GM12878 (cell line): ENCODE measurements around the gene C11orf65. TPM values are rescaled to one million over a fixed set of nuclear protein-coding genes. Genes with fewer than 3 reads are reported as not detected.

Source experiments
- ASH2L ChIP-seq: fragments of 300-600, 200-600 bp; sonication (generic); IDR thresholded peaks from 2 replicates; pipeline ENCODE4 v1.6.1; 2017; ENCODE audit warnings: low read depth, mild to moderate bottlenecking, borderline replicate concordance
- CBX5 ChIP-seq: sonication (generic); IDR thresholded peaks from 2 replicates; pipeline ENCODE4 v1.6.1; 2016; ENCODE audit warnings: low read depth, moderate library complexity, mild to moderate bottlenecking, inconsistent platforms
- CREB1 ChIP-seq: IDR thresholded peaks from 2 replicates; pipeline ENCODE4 v1.6.1; 2012; ENCODE audit warnings: low read depth, mild to moderate bottlenecking, inconsistent platforms
- HCFC1 ChIP-seq: fragments of 150-350 bp; IDR thresholded peaks from 2 replicates; pipeline ENCODE4 v1.6.1; 2014; ENCODE audit warnings: low read length
- HDAC6 ChIP-seq: fragments of 200-600 bp; sonication (generic); IDR thresholded peaks from one replicate; pipeline ENCODE4 v1.8.0; 2017; ENCODE audit warnings: antibody characterized with exemption; ENCODE audit not compliant: unreplicated experiment
- MTA2 ChIP-seq: fragments of 450-650 bp; IDR thresholded peaks from 2 replicates; pipeline ENCODE4 v1.6.1; 2016; ENCODE audit warnings: low read depth, mild to moderate bottlenecking, moderate library complexity
- MTA3 ChIP-seq: IDR thresholded peaks from 2 replicates; pipeline ENCODE4 v1.6.1; 2012; ENCODE audit warnings: low read length, inconsistent platforms, borderline replicate concordance
- MYC ChIP-seq: IDR thresholded peaks from 2 replicates; pipeline ENCODE4 v1.6.1; 2011; ENCODE audit warnings: mild to moderate bottlenecking, low read length, moderate library complexity, inconsistent platforms; ENCODE audit not compliant: insufficient read depth, insufficient replicate concordance, insufficient read length, severe bottlenecking
- NFXL1 ChIP-seq: fragments of 450-650 bp; IDR thresholded peaks from 2 replicates; pipeline ENCODE4 v1.6.1; 2017; ENCODE audit warnings: antibody characterized with exemption, mild to moderate bottlenecking, borderline replicate concordance
- NR2C1 ChIP-seq: fragments of 450-650 bp; IDR thresholded peaks from 2 replicates; pipeline ENCODE4 v1.6.1; 2017; ENCODE audit warnings: antibody characterized with exemption, mild to moderate bottlenecking, moderate library complexity
- RAD21 ChIP-seq: IDR thresholded peaks from 2 replicates; pipeline ENCODE4 v1.6.1; 2011; ENCODE audit warnings: mild to moderate bottlenecking, low read depth, low read length, moderate library complexity; ENCODE audit not compliant: insufficient read depth
- RFX5 ChIP-seq: IDR thresholded peaks from 2 replicates; pipeline ENCODE4 v1.6.1; 2011; ENCODE audit warnings: low read depth, low read length, improper control_type of control experiment
- RUNX3 ChIP-seq: IDR thresholded peaks from 2 replicates; pipeline ENCODE4 v1.6.1; 2012; ENCODE audit warnings: low read length, inconsistent platforms
- SMAD1 ChIP-seq: fragments of 450-650 bp; IDR thresholded peaks from 2 replicates; pipeline ENCODE4 v1.6.1; 2018; ENCODE audit warnings: mild to moderate bottlenecking, low read depth; ENCODE audit not compliant: partially characterized antibody
- SUPT20H ChIP-seq: IDR thresholded peaks from 2 replicates; pipeline ENCODE4 v1.6.1; 2011; ENCODE audit warnings: low read depth, mild to moderate bottlenecking, low read length, moderate library complexity, borderline replicate concordance; ENCODE audit not compliant: control insufficient read depth
- SUZ12 ChIP-seq: fragments of 200-600 bp; sonication (generic); IDR thresholded peaks from one replicate; pipeline ENCODE4 v1.6.1; 2018; ENCODE audit warnings: antibody characterized with exemption, mild to moderate bottlenecking; ENCODE audit not compliant: unreplicated experiment
- WRNIP1 ChIP-seq: IDR thresholded peaks from 2 replicates; pipeline ENCODE4 v1.6.1; 2011; ENCODE audit warnings: low read depth, low read length, improper control_type of control experiment, borderline replicate concordance
- YBX1 ChIP-seq: fragments of 450-650 bp; IDR thresholded peaks from 2 replicates; pipeline ENCODE4 v1.6.1; 2016; ENCODE audit warnings: antibody characterized with exemption
- polyA plus RNA-seq, 11 experiments: library from polyadenylated mRNA; depleted of rRNA in 4 of 11; unstranded in 6 of 11; stranded (reverse) in 5 of 11; fragments of >200 nt; fragmentation: Nextera tagmentation in 4 of 11; fragmentation: Illumina TruSeq in 1 of 11; extraction: Ambion mirVana in 4 of 11; extraction: Trizol in 1 of 11; gene quantifications; 1 replicate in 1 of 11; 2 replicates in 10 of 11; pipeline versions ENCODE4 v1.2.1 to v1.2.3, GENCODE V29; 2011 to 2016; ENCODE audit warnings: inconsistent platforms in 2 of 11, missing spikeins in 2 of 11, low read depth in 1 of 11
- total RNA-seq, 4 experiments: library from RNA; depleted of rRNA in 3 of 4; stranded (reverse); fragments of >200 nt in 3 of 4; fragmentation: Illumina TruSeq in 1 of 4; extraction: Trizol in 1 of 4; gene quantifications; 2 replicates each; pipeline versions ENCODE4 v1.2.1 to v1.2.3, GENCODE V29; 2013 to 2021
- TF ChIP-seq, protein P1 (sequence below): IDR thresholded peaks from 2 replicates; pipeline ENCODE4 v1.6.1; 2012; ENCODE audit warnings: low read depth, low read length, improper control_type of control experiment
- TF ChIP-seq, protein P2 (sequence below): fragments of 150-350 bp; IDR thresholded peaks from 2 replicates; pipeline ENCODE4 v1.6.1; 2014; ENCODE audit warnings: mild to moderate bottlenecking, low read depth, low read length
- TF ChIP-seq, protein P3 (sequence below): fragments of 450-650 bp; IDR thresholded peaks from 2 replicates; pipeline ENCODE4 v1.6.1; 2017; ENCODE audit warnings: low read depth, mild to moderate bottlenecking, moderate library complexity
- TF ChIP-seq, protein P4 (sequence below): fragments of 450-650 bp; formaldehyde crosslinking; IDR thresholded peaks from 2 replicates; pipeline ENCODE4 v1.5.0; 2022; ENCODE audit warnings: mild to moderate bottlenecking, missing genetic modification characterization

The C11orf65 gene
- total and polyA plus RNA-seq, 10 of the 15 experiments (the other 5 are each of a cell fraction or from before 2014, with no cell fraction given), result 0.71 to 2.0 (median 1.2) TPM

DNA sequence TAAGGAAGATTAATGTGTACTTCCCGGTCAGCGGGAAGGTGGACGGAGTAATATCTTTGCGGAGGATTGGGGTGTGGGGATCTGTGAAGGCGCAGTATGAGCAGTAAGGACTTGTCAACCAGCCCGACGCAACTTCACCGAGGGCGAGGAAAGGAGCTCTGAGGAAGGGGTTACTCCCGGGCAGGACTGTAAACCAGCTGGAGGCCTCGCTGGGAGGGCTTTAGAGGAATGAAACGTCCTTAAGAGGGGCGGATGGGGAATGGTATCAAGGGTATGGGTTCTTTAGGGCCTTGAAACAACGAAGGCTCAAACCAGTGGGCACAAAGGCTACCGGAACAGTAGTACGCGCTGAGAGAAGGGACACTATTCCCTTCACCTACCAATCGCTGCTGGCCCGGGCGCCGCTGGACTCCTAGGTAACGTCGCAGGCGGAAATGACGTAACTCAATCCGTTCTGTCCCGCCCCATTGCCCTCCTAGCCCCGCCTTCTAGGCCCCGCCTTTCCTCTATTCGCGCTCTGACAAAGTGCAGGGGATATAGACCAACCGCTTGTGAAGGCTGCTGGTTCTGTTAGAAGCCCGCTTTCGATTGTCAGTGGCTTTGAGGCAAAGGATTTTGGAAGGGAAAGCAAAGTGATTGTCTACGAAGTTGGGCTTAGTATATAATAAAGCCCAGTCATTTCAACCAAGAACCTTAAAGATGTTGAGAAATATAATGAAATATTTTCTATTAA lies at the start of gene C11orf65 (continued):
- TF ChIP-seq RUNX3 (peak; percentile 30), MYC (no peak), CREB1 (peak; percentile 95), HCFC1 (peak; percentile 40; the same call in 1 of the 2 replicates), RFX5 (peak; percentile 47; the same call in 1 of the 2 replicates), RAD21 (no peak), NR2C1 (peak; percentile 42; the same call in 1 of the 2 replicates), WRNIP1 (no peak), NFXL1 (no peak), CBX5 (0 out of 2 replicates have a peak, but pooled peaks have one; percentile 25), YBX1 (no peak), ASH2L (0 out of 2 replicates have a peak, but pooled peaks have one; percentile 27), SMAD1 (peak; percentile 52), SUZ12 (no peak), MTA3 (no peak), HDAC6 (no peak), MTA2 (no peak), SUPT20H (no peak)
- TF ChIP-seq, protein P1, sequence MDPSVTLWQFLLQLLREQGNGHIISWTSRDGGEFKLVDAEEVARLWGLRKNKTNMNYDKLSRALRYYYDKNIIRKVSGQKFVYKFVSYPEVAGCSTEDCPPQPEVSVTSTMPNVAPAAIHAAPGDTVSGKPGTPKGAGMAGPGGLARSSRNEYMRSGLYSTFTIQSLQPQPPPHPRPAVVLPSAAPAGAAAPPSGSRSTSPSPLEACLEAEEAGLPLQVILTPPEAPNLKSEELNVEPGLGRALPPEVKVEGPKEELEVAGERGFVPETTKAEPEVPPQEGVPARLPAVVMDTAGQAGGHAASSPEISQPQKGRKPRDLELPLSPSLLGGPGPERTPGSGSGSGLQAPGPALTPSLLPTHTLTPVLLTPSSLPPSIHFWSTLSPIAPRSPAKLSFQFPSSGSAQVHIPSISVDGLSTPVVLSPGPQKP, result no peak; the same call in 1 of the 2 replicates
- TF ChIP-seq, protein P2, sequence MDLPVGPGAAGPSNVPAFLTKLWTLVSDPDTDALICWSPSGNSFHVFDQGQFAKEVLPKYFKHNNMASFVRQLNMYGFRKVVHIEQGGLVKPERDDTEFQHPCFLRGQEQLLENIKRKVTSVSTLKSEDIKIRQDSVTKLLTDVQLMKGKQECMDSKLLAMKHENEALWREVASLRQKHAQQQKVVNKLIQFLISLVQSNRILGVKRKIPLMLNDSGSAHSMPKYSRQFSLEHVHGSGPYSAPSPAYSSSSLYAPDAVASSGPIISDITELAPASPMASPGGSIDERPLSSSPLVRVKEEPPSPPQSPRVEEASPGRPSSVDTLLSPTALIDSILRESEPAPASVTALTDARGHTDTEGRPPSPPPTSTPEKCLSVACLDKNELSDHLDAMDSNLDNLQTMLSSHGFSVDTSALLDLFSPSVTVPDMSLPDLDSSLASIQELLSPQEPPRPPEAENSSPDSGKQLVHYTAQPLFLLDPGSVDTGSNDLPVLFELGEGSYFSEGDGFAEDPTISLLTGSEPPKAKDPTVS, result no peak
- TF ChIP-seq, protein P3, sequence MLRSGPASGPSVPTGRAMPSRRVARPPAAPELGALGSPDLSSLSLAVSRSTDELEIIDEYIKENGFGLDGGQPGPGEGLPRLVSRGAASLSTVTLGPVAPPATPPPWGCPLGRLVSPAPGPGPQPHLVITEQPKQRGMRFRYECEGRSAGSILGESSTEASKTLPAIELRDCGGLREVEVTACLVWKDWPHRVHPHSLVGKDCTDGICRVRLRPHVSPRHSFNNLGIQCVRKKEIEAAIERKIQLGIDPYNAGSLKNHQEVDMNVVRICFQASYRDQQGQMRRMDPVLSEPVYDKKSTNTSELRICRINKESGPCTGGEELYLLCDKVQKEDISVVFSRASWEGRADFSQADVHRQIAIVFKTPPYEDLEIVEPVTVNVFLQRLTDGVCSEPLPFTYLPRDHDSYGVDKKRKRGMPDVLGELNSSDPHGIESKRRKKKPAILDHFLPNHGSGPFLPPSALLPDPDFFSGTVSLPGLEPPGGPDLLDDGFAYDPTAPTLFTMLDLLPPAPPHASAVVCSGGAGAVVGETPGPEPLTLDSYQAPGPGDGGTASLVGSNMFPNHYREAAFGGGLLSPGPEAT, result peak; percentile 74
- TF ChIP-seq, protein P4, sequence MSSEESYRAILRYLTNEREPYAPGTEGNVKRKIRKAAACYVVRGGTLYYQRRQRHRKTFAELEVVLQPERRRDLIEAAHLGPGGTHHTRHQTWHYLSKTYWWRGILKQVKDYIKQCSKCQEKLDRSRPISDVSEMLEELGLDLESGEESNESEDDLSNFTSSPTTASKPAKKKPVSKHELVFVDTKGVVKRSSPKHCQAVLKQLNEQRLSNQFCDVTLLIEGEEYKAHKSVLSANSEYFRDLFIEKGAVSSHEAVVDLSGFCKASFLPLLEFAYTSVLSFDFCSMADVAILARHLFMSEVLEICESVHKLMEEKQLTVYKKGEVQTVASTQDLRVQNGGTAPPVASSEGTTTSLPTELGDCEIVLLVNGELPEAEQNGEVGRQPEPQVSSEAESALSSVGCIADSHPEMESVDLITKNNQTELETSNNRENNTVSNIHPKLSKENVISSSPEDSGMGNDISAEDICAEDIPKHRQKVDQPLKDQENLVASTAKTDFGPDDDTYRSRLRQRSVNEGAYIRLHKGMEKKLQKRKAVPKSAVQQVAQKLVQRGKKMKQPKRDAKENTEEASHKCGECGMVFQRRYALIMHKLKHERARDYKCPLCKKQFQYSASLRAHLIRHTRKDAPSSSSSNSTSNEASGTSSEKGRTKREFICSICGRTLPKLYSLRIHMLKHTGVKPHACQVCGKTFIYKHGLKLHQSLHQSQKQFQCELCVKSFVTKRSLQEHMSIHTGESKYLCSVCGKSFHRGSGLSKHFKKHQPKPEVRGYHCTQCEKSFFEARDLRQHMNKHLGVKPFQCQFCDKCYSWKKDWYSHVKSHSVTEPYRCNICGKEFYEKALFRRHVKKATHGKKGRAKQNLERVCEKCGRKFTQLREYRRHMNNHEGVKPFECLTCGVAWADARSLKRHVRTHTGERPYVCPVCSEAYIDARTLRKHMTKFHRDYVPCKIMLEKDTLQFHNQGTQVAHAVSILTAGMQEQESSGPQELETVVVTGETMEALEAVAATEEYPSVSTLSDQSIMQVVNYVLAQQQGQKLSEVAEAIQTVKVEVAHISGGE, result no peak
